Astrocyte (in vitro differentiated cells and primary cell): ENCODE data around the gene GSTP1. TPM values are rescaled to one million over a fixed set of nuclear protein-coding genes. Genes with fewer than 3 reads are reported as not detected.
"Not testable (repeated sequence)": the region's sequence is repeated elsewhere in the genome, so short reads cannot be mapped to it uniquely, and the experiment has no call there.

Experiments used
- DNase-seq: peaks from one replicate; pipeline ENCODE4 v3.0.0-alpha.2; 2010; ENCODE audit warnings: low read depth
- FAIRE-seq: peaks from 2 replicates; lab custom pipeline; 2011; peaks lifted over from hg19 to GRCh38; lab: Jason Lieb, UNC
- H2AFZ ChIP-seq: 2 replicates; pipeline ENCODE4 v1.6.0; 2012; ENCODE audit warnings: low read depth, low read length, inconsistent platforms
- H3K27ac ChIP-seq: 2 replicates; pipeline ENCODE4 v1.5.1; 2011; ENCODE audit warnings: low read depth, low read length, inconsistent platforms
- H3K27me3 ChIP-seq: 2 replicates; pipeline ENCODE4 v1.6.0; 2011; ENCODE audit warnings: low read length, inconsistent platforms; ENCODE audit not compliant: insufficient read depth
- H3K36me3 ChIP-seq: 2 replicates; pipeline ENCODE4 v1.5.1; 2011; ENCODE audit warnings: low read length, inconsistent platforms; ENCODE audit not compliant: insufficient read depth
- H3K4me1 ChIP-seq: 2 replicates; pipeline ENCODE4 v1.5.1; 2011; ENCODE audit warnings: low read length, inconsistent platforms; ENCODE audit not compliant: insufficient read depth
- H3K4me2 ChIP-seq: 2 replicates; pipeline ENCODE4 v1.6.0; 2012; ENCODE audit warnings: low read length, inconsistent platforms
- H3K4me3 ChIP-seq: 2 replicates; pipeline ENCODE4 v1.5.1; 2011; ENCODE audit warnings: low read depth, mild to moderate bottlenecking, low read length, inconsistent platforms; ENCODE audit not compliant: insufficient read depth
- H3K79me2 ChIP-seq: 2 replicates; pipeline ENCODE4 v1.6.0; 2012; ENCODE audit warnings: mild to moderate bottlenecking, low read length, inconsistent platforms; ENCODE audit not compliant: insufficient read depth
- H3K9ac ChIP-seq: 2 replicates; pipeline ENCODE4 v1.6.0; 2012; ENCODE audit warnings: mild to moderate bottlenecking, low read length, inconsistent platforms
- H3K9me3 ChIP-seq: 2 replicates; pipeline ENCODE4 v1.5.1; 2012; ENCODE audit warnings: low read depth, mild to moderate bottlenecking, low read length, inconsistent platforms; ENCODE audit not compliant: insufficient read depth
- H4K20me1 ChIP-seq: 2 replicates; pipeline ENCODE4 v1.6.0; 2012; ENCODE audit warnings: low read length, inconsistent platforms; ENCODE audit not compliant: insufficient read depth
- H3K27ac Mint-ChIP-seq: one replicate; pipeline ENCODE4 v1.8.0; 2021; ENCODE audit warnings: mild to moderate bottlenecking, mixed read lengths; ENCODE audit not compliant: unreplicated experiment
- H3K27me3 Mint-ChIP-seq: one replicate; pipeline ENCODE4 v1.8.0; 2021; ENCODE audit warnings: low read depth, mixed read lengths; ENCODE audit not compliant: unreplicated experiment
- H3K36me3 Mint-ChIP-seq: one replicate; pipeline ENCODE4 v1.8.0; 2021; ENCODE audit warnings: low read depth, mixed read lengths; ENCODE audit not compliant: unreplicated experiment
- H3K4me1 Mint-ChIP-seq: one replicate; pipeline ENCODE4 v1.8.0; 2021; ENCODE audit warnings: low read depth, mixed read lengths; ENCODE audit not compliant: unreplicated experiment
- H3K4me3 Mint-ChIP-seq: one replicate; pipeline ENCODE4 v1.8.0; 2021; ENCODE audit warnings: mild to moderate bottlenecking, moderate library complexity, mixed read lengths; ENCODE audit not compliant: unreplicated experiment
- H3K9me3 Mint-ChIP-seq: one replicate; pipeline ENCODE4 v1.8.0; 2021; ENCODE audit warnings: mild to moderate bottlenecking, mixed read lengths; ENCODE audit not compliant: unreplicated experiment
- CTCF ChIP-seq: IDR thresholded peaks from 2 replicates; pipeline ENCODE4 v1.5.1; 2011; ENCODE audit warnings: low read depth, mild to moderate bottlenecking, inconsistent platforms, low read length, moderate library complexity; ENCODE audit not compliant: insufficient read depth
- EZH2 ChIP-seq: IDR thresholded peaks from 2 replicates; pipeline ENCODE4 v1.6.1; 2012; ENCODE audit warnings: mild to moderate bottlenecking, low read length, inconsistent platforms; ENCODE audit not compliant: insufficient read depth
- total RNA-seq: library from RNA; stranded (reverse); gene quantifications from 2 replicates; pipeline ENCODE4 v1.2.1, GENCODE V29; 2021

The GSTP1 gene
- total RNA-seq, 1 donor from 2014 or later, result 1,365 TPM

- no peak overlapping the region for H3K4me2 ChIP-seq
- Mint-ChIP-seq H3K4me3 (no peak overlapping the region), H3K9me3 (no peaks in the 10 kb centered on the region), H3K27me3 (peaks cover 2% of the 10 kb centered on the region), H3K4me1 (no peaks in the 10 kb centered on the region), H3K36me3 (no peaks in the 10 kb centered on the region), H3K27ac (no peak overlapping the region)
- H3K9ac ChIP-seq, result no peak overlapping the region
- H2AFZ ChIP-seq, result no peak overlapping the region
- H3K79me2 ChIP-seq, result no peaks in the 10 kb centered on the region
- H3K27me3 ChIP-seq, result peaks cover 5% of the 10 kb centered on the region
- no peaks in the 10 kb centered on the region for H3K9me3 ChIP-seq
- H3K4me1 ChIP-seq, result no peaks in the 10 kb centered on the region
- no peak overlapping the region for H3K4me3 ChIP-seq
- TF ChIP-seq CTCF, result no peak
- TF ChIP-seq EZH2, result no peak
- H3K36me3 ChIP-seq, result no peaks in the 10 kb centered on the region
- H3K27ac ChIP-seq, result no peak overlapping the region
- H4K20me1 ChIP-seq, result no peaks in the 10 kb centered on the region
- DNase-seq (no peak), FAIRE-seq (no peak)
Observed at GRCh38 chr11:67596753-67597300, 13.2 kb downstream of the GSTP1 start.

- not testable (repeated sequence) for DNase-seq
Observed at GRCh38 chr11:67597458-67597857, 13.8 kb downstream of the GSTP1 start.

GRCh38 chr11:67597963-67598362 lies 14.4 kb downstream of the GSTP1 start:
- not testable (repeated sequence) for H3K4me3 ChIP-seq, H2AFZ ChIP-seq, H3K4me3 Mint-ChIP-seq, H3K27ac Mint-ChIP-seq, H3K27me3 ChIP-seq, H3K36me3 ChIP-seq, H3K27me3 Mint-ChIP-seq, FAIRE-seq, H4K20me1 ChIP-seq, H3K27ac ChIP-seq, H3K4me2 ChIP-seq, H3K9me3 ChIP-seq, H3K79me2 ChIP-seq, DNase-seq, H3K9me3 Mint-ChIP-seq, H3K4me1 Mint-ChIP-seq, H3K4me1 ChIP-seq, H3K9ac ChIP-seq, H3K36me3 Mint-ChIP-seq

More at GRCh38 chr11:67597458-67597857, 13.8 kb downstream of the GSTP1 start:
- H3K27me3 Mint-ChIP-seq, H4K20me1 ChIP-seq, H3K4me3 ChIP-seq, H3K4me2 ChIP-seq, H3K27me3 ChIP-seq, H3K36me3 Mint-ChIP-seq, H3K4me3 Mint-ChIP-seq, H3K27ac Mint-ChIP-seq, H3K79me2 ChIP-seq, H3K36me3 ChIP-seq, H3K9me3 ChIP-seq, H2AFZ ChIP-seq, H3K4me1 ChIP-seq, H3K27ac ChIP-seq, H3K9me3 Mint-ChIP-seq, H3K9ac ChIP-seq, FAIRE-seq, H3K4me1 Mint-ChIP-seq: not testable (repeated sequence)
